Epithelial cell of alveolus of lung (primary cell): ENCODE measurements around the gene CARD16. TPM values are rescaled to one million over a fixed set of nuclear protein-coding genes. Genes with fewer than 3 reads are reported as not detected.

Experiments
- total RNA-seq: library from RNA; depleted of rRNA; stranded (reverse); fragments of >200 nt; gene quantifications from 2 replicates; pipeline ENCODE4 v1.2.1, GENCODE V29; 2015

The CARD16 gene
- total RNA-seq, result 29.6 and 167 TPM in 2 replicates

DNA sequence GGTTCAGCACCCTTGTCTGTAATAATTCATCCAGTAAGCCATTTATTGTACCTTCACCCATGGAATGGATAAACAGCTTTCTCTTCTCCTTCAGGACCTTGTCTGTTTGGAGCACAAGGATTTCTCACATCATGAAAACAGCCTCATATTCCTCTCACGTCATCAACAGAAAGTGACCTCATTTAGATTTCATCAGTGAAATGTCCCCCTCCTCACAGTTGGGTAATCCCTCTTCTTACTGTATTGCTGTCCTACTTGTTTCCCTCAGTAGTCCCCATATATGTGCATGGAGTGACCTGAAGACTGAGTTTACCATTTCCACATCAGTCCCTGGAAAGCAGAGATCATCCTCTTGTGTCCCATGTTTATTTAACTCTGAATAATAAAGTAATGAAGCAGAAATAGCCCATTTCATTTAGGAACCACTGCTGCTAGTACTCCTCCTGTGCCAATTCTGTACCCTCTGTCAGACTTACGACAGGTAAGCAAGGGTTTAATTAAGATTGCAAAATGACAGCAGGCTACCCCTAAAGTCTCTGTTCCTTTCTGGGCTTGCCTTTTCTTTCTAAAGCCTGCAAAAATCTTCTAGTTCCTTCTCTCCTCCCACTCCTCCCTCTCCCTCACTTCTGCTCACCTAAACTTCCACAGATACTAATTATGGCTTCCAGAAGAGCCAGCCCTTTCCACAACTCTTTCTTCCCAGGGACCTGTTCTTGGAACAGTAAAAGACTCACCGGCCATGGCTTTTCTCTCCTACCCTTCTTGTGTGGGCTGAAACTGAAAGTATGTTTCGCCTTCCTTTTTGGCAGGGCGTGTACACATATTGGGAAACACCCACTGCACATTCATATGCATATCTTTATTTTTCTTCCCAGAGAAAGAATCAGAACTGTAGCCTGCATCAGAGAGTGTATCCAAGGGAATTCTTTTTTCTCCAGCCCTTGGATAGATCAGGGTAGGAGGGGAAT lies at the start of gene CARD16:
Gene CARD16, minus strand, starts transcription at position 779 of the 968 bp plus-strand sequence. Its CDS starts 38 bp downstream, at position 741.

DNA sequence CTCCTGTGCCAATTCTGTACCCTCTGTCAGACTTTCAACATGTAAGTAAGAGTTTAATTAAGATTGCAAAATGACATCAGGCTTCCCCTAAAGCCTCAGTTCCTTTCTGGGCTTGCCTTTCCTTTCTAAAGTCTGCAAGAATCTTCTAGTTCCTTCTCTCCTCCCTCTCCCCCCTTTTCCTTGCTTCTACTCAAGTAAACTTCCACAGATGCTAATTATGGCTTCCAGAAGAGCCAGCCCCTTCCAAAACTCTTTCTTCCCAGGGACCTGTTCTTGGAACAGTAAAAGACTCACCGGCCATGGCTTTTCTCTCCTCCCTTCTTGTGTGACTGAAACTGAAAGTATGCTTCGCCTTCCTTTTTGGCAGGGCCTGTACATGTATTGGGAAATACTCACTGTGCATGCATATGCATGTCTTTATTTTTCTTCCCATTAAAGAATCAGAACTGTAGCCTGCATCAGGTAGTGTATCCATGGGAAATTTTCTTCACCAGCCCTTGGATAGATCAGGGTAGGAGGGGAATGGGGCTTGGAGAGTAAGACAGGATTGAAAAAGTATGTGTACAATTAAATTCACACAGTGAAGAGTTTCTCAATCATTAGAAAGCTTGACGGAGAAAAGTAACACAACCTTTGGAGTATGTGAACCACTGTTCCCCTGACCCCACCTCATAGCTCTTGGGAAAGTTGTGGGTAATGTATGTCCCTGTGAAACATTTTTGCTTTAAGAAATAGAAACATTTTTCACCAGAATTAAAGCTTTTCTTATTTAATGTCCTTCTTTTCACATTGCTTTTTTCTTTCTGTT lies 10.1 kb downstream of the CARD16 start, which contains the start of gene CASP1:
Gene CASP1, minus strand, starts transcription at position 332 of the 808 bp plus-strand sequence. Its CDS starts 31 bp downstream, at position 301.

DNA sequence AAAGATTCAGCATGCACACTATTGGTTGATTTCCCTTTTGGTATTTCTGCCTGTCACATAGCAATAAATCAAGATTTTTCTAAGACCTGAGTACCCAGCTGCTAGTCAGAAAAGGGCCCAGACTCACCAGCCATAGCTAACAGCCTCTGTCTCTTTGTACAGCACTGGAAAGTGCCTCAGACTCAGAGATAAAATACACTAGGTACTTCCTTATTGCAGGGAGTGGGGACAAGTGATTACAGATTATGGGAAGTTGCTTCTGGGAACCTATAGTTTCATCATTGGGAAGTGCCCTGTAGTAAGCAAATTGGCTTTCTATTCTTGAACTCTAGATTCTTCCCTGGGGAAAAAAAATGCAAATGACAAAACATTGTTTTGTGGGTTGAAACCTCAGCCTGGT lies 22.1 kb downstream of the CARD16 start, which contains the start of gene CASP5:
Gene CASP5, minus strand, starts transcription at position 166 of the 400 bp plus-strand sequence. Its CDS starts 32 bp downstream, at position 134.

Other genes with a start within 250 kb of the CARD16 start
- not detected in 2 replicates for gene CASP12, start 146.9 kb downstream of the CARD16 start, total RNA-seq
- gene CASP4, start 76.8 kb downstream of the CARD16 start, total RNA-seq, result 128 and 239 TPM in 2 replicates
- not detected in 2 replicates for gene CASP5, start 22.2 kb downstream of the CARD16 start, total RNA-seq
- 22.5 and 44.0 TPM in 2 replicates for gene CASP1, start 10.2 kb downstream of the CARD16 start, total RNA-seq
- not detected in 2 replicates for gene CARD18, start 94.4 kb upstream of the CARD16 start, total RNA-seq